Hypothalamus (tissue), 51 donors: ENCODE measurements around the gene CYTH4.
A peak's percentile ranks its signal among the peaks of the same experiment; 100 is the strongest.

Experiments used
- DNase-seq, 51 donors: peaks; one replicate each; lab custom pipeline; 2025; lab: John Stamatoyannopoulos, UW

The CYTH4 gene

GRCh38 chr22:37288521-37288920 is 6.2 kb downstream of the CYTH4 start:
- DNase-seq, result no peak

GRCh38 chr22:37289156-37289735 is 6.9 kb downstream of the CYTH4 start:
- DNase-seq, result no peak

GRCh38 chr22:37290737-37291136 is 8.4 kb downstream of the CYTH4 start:
- no peak for DNase-seq

GRCh38 chr22:37291559-37292298 is 9.4 kb downstream of the CYTH4 start:
- no peak for DNase-seq

- no peak for DNase-seq
Measured at GRCh38 chr22:37292641-37293040, 10.3 kb downstream of the CYTH4 start.

GRCh38 chr22:37293172-37293571 is 10.9 kb downstream of the CYTH4 start:
- DNase-seq, result no peak

GRCh38 chr22:37294747-37295146 is 12.4 kb downstream of the CYTH4 start:
- no peak for DNase-seq

- DNase-seq, result no peak
Measured at GRCh38 chr22:37295213-37295886, 13.0 kb downstream of the CYTH4 start.

- DNase-seq, result no peak
Measured at GRCh38 chr22:37295946-37296345, 13.6 kb downstream of the CYTH4 start.

GRCh38 chr22:37298748-37299495 is 16.6 kb downstream of the CYTH4 start:
- DNase-seq, result no peak

GRCh38 chr22:37299969-37300509 is 17.7 kb downstream of the CYTH4 start:
- DNase-seq, result no peak

GRCh38 chr22:37300551-37301017 is 18.3 kb downstream of the CYTH4 start:
- no peak for DNase-seq

- no peak for DNase-seq
Measured at GRCh38 chr22:37301144-37301830, 19.0 kb downstream of the CYTH4 start.

- DNase-seq, result no peak
Measured at GRCh38 chr22:37302674-37303555, 20.6 kb downstream of the CYTH4 start.

- DNase-seq, result peak in 5 of 51 donors; percentile 15 to 69 (median 19)
Measured at GRCh38 chr22:37303821-37304274, 21.5 kb downstream of the CYTH4 start.

GRCh38 chr22:37304595-37305343 is 22.5 kb downstream of the CYTH4 start:
- DNase-seq, result no peak

GRCh38 chr22:37305887-37306286 is 23.6 kb downstream of the CYTH4 start:
- DNase-seq, result no peak

GRCh38 chr22:37306494-37306829 is 24.2 kb downstream of the CYTH4 start:
- DNase-seq, result no peak
